NCI-H2196 (cell line): ENCODE data around the gene CACNA1A.

Experiments
- DNase-seq: peaks from one replicate; lab custom pipeline; 2025; ENCODE audit not compliant: unreplicated experiment; lab: John Stamatoyannopoulos, UW

Gene CACNA1A

DNA sequence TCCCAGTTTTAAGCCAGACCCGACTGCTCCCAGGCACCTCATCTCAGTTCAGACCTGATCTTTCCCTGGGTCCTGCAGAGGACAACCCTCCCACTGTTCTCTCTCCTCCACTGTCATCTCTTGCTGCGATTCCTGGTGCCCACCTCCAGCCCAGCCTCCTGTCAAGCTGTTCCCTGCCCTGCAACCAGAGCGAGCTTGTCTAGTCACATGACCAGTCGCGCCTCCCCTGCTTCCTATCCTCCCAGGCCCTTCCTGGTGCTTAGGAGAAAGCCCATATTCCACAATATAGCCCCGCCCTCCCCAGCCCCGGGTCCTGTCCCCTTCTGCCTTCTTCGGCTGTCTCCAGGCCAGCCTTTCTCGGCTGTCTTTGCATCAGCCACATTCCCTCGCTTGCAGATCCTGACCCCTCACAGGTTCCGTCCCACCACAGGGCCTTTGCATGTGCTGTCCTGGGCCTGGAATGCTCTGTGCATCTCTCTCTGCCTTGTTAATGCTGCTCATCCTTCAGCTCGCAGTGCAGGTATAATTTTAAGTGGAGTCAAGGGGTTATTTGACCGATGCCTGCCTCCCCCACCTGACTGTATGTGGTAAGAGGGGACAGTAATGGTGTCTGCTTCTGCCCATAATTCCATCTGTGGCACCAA lies 267.3 kb downstream of the CACNA1A start:
- no peak for DNase-seq

DNA sequence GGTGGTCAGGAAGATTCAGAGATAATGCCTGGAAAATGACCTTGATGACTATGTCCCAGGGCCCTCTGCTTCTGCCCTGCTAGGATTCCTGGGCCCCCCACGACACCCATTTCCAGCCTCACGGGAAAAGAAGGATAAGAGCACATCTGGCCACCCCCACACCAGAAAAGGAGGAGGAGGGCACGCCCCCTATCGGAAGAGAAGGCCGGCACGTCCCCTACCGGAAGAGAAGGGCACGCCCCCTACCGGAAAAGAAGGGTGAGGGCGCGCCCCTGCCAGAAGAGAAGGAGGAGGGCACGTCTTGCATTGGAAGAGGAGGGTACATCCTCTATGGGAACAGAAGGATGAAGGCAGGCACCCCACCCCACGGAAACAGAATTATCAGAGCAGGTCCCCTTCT lies 271.8 kb downstream of the CACNA1A start:
- DNase-seq, result no peak

DNA sequence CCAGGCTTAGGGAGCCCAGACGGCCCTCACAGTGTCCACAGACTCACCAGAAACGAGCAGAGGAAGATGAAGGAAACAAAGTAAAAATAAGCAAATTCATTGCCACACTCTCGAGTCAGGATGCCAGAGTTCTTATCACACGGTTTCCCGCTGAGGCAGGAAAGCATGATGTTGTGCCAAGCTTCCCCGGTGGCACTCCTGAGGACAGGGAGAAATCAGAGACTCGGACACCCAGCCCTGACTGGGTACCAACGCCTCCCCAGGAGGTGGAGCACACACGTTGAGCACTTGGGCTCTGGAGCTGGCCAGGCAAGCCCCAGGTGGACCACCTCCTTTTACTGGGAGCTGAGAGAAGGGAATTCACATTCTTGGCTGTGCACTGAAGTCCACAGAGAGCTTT lies 274.6 kb downstream of the CACNA1A start:
- DNase-seq, result no peak

GRCh38 chr19:13229246-13229645 lies 277.0 kb downstream of the CACNA1A start:
- no peak for DNase-seq

GRCh38 chr19:13228561-13228960 lies 277.7 kb downstream of the CACNA1A start:
- no peak for DNase-seq

- DNase-seq, result no peak
These were observed 279.3 kb downstream of the CACNA1A start for GRCh38 chr19:13226983-13227382.

GRCh38 chr19:13225973-13226865 lies 280.1 kb downstream of the CACNA1A start:
- no peak for DNase-seq

DNA sequence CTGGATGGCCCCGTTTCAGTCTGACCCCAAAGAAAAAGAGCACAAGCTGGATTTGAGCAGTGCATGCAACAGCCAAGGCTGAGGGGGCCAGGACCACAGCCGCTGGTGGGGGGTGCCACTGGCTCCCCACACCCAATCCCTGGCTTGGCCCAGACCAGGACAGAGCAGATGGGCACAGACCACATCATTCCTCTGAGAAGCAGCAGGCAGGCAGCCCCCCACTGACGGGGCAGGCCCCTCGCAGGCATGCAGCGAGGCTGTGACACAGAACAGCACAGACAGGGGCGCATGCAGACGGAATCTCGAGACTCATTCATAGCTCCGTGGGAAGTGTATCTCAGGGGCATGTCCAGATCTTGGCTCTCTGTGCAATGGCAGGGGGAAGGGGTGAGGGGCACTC lies 281.2 kb downstream of the CACNA1A start:
- no peak for DNase-seq

DNA sequence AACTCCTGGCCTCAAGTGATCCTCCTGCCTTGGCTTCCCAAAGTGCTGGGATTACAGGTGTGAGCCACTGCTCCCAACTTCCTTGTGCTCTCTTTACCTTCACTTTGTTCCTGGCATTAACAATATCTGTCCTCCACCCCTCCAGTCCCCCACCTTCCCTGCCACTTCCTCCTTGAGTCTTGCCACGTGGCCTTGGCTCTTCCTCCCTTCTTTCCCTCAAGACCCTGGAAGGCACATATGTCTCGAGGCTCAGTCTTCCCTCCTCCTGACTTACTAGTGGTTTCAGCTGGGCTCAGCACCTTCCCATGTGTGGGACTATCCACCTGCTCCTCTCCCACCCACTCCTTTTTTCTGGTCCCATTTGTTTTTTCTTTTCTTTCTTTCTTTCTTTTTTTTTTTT lies 285.4 kb downstream of the CACNA1A start:
- DNase-seq, result no peak

DNA sequence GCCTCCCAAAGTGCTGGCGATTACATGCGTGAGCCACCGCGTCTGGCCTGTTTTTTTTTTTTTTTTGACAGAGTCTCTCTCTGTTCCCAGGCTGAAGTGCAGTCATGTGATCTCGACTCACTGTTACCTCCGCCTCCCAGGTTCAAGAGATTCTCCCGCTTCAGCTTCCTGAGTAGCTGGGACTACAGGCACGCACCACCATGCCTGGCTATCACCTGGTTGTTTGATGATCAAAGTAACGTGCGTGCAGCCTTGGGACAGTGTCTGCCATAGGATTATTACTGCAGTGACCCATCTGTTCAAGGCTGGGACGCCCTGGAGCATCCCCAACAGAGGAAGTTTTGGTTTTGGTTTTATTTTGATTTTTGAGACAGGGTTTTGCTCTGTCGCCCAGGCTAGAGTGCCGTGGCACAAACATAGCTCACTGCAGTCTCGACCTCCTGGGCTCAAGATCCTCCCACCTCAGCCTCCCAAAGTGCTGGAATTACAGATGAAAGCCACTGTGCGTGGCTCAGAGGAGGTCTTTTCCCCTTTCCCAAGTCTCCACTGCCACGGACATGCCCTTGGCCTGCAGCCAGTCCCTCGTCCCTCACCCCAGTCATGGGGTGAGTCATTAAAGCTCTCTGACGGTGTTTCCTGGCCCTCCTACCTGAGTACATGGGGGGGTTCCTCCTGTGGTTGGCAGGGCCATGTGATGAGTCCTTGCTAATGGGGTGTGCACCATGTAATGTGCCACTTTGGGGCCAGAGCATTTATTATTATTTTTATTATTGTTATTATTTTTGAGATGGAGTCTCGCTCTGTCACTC lies 290.5 kb downstream of the CACNA1A start:
- DNase-seq, result no peak

- no peak for DNase-seq
These were observed 292.1 kb downstream of the CACNA1A start for GRCh38 chr19:13214036-13214730.

DNA sequence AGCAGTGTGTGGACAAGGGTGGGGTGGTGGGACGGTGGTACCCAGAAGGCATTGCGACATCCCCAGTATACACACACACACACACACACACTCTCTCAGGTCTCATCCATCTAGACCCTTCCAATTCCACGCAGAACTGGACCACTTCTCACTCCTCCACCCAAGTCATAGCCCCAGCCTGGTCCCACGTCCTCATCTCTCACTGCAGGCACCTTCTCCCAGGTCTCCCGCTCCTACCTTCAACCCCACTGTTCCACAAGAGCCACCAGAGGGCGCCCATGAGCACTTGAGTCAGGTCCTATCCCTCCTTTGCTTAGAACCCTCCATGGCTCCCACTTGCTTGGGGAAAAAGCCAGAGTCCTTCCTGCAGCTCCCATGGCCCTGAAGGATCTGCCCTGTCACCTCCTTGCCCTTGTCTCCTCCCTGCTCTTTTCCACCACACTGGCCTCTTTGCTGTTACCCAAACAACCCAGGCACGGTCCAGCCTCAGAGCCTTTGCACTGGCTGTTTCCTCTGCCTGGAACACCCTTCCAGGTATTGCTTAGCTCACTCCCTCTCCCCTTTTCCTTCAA lies 293.4 kb downstream of the CACNA1A start:
- DNase-seq, result peak; percentile 61

DNA sequence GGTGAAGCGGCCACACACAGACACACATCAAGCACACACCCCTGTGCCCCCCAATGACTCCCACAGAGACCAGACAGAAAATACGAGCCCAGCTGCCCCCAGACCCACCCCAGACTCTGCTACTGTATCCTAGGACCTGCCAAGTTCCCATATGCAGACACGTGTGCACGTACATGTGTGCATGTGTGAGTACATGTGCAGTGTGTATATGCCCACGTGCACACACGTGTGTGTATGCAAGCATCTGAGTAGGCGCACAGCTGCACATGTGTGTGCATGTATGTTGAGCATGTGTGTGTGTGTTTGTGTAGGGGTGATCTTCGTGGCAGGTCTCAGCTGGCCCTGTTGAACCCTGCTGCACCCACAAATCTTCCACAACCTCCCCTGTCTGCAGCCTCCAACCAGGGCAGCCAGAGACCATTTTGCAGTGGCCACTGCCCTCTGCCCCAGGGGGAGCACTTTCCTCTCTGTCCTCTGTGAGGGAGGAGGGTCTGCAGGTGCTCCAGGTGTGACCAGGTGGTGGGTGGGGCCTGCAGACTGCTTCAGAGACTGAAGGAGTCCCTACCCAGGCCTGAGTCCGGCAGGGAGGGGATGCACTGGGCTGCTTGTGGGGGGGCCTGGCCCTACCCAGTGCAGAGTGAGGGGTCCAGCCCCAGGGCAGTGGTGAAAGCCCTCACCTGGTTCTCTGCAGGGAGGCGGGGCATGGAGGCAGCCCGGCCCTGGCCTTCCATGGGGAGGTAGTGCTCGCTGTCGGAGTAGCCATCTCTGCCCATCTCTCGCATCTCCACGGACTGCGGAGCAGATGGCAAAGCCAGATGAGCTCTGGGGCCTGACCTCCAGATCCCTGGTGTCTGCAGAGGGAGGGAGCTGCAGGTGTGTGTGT lies 294.6 kb downstream of the CACNA1A start:
- no peak for DNase-seq

DNA sequence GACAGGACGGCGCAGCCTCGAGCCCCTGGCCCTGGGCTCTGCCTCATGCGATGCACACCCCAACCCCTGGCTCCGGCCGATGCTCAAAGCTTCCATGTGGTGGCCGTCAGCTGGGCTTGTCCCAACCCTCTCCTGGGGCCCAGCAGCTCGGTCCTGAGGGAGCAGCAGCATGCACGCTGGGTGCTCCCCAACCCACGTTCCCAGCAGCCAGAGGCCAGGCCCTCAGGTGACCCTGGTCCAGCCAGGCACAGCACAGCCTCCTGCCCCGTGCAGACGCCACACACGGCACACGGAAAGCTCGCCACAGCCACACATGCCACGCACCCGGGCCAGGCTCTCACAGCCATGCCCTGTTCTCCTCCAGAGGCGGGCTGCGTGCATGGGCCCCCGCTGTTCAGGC lies 295.3 kb downstream of the CACNA1A start:
- no peak for DNase-seq

DNA sequence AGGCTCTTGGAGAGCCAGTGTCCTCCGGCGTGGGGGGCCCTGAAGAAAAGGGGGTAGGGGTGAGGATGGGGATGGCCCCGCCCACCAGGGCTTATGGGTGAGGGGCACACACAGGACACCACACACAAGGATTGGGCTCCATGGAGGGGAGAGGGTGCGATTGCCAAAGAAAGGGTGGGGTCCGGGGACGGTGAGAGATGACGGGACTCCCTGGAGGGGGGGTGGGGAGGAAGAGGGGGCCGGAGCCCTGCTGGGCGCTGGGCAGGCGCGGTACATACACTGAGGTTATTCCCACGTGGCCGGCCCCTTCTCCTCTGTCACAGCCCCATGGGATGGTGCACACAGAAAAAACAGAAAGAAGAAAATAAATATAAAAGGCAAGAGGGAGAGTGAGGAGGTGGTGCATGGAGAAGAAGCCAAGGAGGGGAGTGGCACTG lies 295.9 kb downstream of the CACNA1A start:
- no peak for DNase-seq

DNA sequence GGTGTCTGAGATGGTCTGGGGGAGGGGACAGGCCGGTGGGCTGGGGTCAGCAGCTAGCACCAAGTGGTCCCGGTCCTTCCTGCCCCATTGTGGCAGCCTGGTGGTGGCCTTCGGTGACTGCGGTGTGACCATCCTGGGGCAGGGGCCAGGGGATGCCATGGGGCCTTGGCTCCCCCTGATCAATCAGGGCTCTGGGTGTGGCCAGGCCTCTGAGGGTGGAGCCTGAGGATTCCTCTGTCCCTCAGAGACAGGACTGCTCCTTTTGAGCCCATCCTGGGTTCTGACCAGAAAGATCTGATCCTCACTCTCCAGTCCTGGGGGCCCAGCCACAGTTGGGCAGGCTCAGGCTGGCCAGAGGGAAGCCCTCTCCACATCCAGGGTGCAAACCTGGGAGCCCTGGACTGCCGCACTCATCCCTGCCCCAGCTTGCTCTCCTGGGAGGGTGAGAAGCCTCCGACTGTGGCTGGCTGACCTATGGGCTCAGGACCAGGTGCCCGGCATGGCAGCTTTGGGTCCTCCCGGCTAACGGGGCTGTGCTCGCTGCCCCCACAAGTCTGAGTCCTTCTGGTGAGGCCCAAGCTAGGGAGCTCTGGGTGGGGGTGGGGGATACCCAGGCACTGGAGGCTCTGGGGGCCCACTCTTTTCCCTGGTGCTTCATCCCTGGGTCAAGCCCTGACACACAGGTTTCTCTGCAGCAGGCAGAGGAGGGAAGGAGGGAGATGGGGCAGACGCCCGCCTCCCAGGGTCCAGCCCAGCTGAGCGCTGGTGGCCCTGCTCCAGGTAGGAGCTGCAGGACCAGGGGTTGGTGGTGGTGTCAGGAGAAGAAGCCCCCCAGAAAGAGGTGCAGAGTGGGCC lies 296.6 kb downstream of the CACNA1A start:
- no peak for DNase-seq

- no peak for DNase-seq
These were observed 297.4 kb downstream of the CACNA1A start for GRCh38 chr19:13208672-13209483.
